ENCODE measurements around the gene SLC25A28. TPM values are rescaled to one million over a fixed set of nuclear protein-coding genes. Genes with fewer than 3 reads are reported as not detected.

The SLC25A28 gene
- total RNA-seq, 2 experiments from 2014 or later, result 65.5 to 69.1 TPM

DNA sequence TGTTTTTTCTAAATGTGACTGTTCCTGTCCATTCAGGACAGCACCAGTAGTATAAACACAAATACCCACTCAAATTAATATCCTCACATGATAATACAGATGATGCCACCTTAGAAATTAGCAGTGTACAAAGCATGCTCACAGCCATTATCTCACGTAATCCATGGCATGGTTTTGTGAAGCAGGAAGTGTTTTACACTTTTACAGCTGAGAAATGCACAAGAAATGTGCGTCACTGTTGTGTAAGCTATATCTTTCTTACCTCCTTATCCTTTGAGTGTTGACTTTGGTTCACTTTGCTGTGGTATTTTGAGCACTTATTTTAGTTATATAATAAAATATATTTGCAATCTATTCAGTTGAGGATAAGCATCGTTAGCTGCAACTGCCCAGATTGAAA is 55.9 kb downstream of the SLC25A28 start:
- Mint-ChIP-seq H3K27me3 (peaks cover 28% of the 10 kb centered on the region), H3K27ac (no peak overlapping the region), H3K9me3 (no peaks in the 10 kb centered on the region), H3K36me3 (ENCODE audit: low read depth) (no peaks in the 10 kb centered on the region), H3K4me3 (no peak overlapping the region), H3K4me1 (no peaks in the 10 kb centered on the region)
- CTCF ChIA-PET, result interaction anchor here (1.2 kb wide), 1 partner anchor 31 kb away, joined by 3 read pairs; no protein-coding TSS in a partner anchor
- POLR2A ChIA-PET, result interaction anchor here (0.7 kb wide), 1 partner anchor 9 kb away, joined by 3 read pairs; no protein-coding TSS in a partner anchor
- DNase-seq, result no peak

DNA sequence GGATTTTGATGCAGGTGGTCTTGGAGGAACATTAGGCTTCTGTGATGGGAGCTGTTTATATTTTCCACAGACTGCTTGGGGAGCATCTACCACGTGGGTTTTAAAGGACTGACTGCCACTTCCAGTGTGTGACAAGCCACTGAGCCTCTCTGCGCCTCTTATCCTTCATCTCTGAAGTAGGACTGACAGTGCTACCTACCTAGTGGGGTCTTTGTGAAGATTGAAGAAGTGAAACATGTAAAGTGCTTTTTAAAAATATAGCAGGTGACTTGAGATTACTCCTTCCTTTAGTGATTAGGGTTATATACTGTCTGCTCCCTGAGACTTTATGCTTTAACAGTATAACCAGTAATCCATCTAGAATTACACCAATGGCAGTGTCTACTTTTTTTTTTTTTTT is 57.6 kb downstream of the SLC25A28 start:
- H3K36me3 Mint-ChIP-seq (ENCODE audit: low read depth), result no peaks in the 10 kb centered on the region
- ChIA-PET POLR2A (no interaction called here), CTCF (no interaction called here)
- no peak overlapping the region for H3K4me3 Mint-ChIP-seq
- no peak for DNase-seq
- H3K27me3 Mint-ChIP-seq, result peaks cover 32% of the 10 kb centered on the region
- H3K4me1 Mint-ChIP-seq, result no peaks in the 10 kb centered on the region
- H3K9me3 Mint-ChIP-seq, result no peaks in the 10 kb centered on the region
- H3K27ac Mint-ChIP-seq, result no peak overlapping the region

Other genes starting within 250 kb of the SLC25A28 start
- gene GOT1, start 189.8 kb downstream of the SLC25A28 start, total RNA-seq, result 10 to 100 TPM; 26.1 to 33.2 TPM
- not detected for gene NKX2-3, start 87.5 kb downstream of the SLC25A28 start, total RNA-seq
- gene ENTPD7, start 39.1 kb upstream of the SLC25A28 start, total RNA-seq, result 1 to 10 TPM; 5.8 to 5.9 TPM
- 10 to 100 TPM; 40.3 to 40.6 TPM for gene COX15, start 111.7 kb upstream of the SLC25A28 start, total RNA-seq
- 10 to 100 TPM; 20.2 to 21.3 TPM for gene CUTC, start 111.8 kb upstream of the SLC25A28 start, total RNA-seq
- gene ABCC2, start 162.2 kb upstream of the SLC25A28 start, total RNA-seq, result 1 to 10 TPM; 1.0 to 1.3 TPM

Measured in activated CD4-positive, alpha-beta T cell treated with anti-CD3 and anti-CD28 coated beads, Interleukin-2, amount 10 ng/mL, durations not matched to agents 7 days and 5 days (primary cell).